OCI-LY7 (cell line): Measurements from ENCODE around the gene FAM120A. TPM values are rescaled to one million over a fixed set of nuclear protein-coding genes. Genes with fewer than 3 reads are reported as not detected.

Source experiments
- BruUV-seq: library from RNA; stranded (reverse); fragments of 400-500 nt; replicated peaks from 2 replicates; lab custom pipeline; 2021; lab: Mats Ljungman, UMichigan
- CTCF ChIA-PET: fragments of 300-600 bp; sonication (Branson Sonifier 250); formaldehyde crosslinking; loops from one replicate; lab custom pipeline; 2022; ENCODE audit warnings: antibody characterized with exemption; ENCODE audit not compliant: unreplicated experiment; lab: Charles Lee
- POLR2A ChIA-PET: fragments of 300-600 bp; sonication (Branson Sonifier 250); formaldehyde crosslinking; loops from one replicate; lab custom pipeline; 2022; ENCODE audit warnings: antibody characterized with exemption; lab: Charles Lee
- DNase-seq: peaks from one replicate; pipeline ENCODE4 v3.0.0-alpha.2; 2015; ENCODE audit warnings: low spot score
- H2AFZ ChIP-seq: fragments of 200-600 bp; sonication (generic), shearing (Covaris generic); 2 replicates; pipeline ENCODE4 v1.6.1; 2014; ENCODE audit warnings: mild to moderate bottlenecking, antibody characterized with exemption, low read length, moderate library complexity
- H3K27ac ChIP-seq: fragments of 200-600 bp; sonication (generic); 2 replicates; pipeline ENCODE4 v1.5.1; 2014; ENCODE audit warnings: mixed run types, low read depth, mild to moderate bottlenecking, moderate library complexity, low read length, inconsistent platforms; ENCODE audit not compliant: poor library complexity, severe bottlenecking
- H3K36me3 ChIP-seq: fragments of 200-600 bp; sonication (generic); 2 replicates; pipeline ENCODE4 v1.6.1; 2014; ENCODE audit warnings: mild to moderate bottlenecking, antibody characterized with exemption, low read length, moderate library complexity, mixed read lengths; ENCODE audit not compliant: insufficient read depth
- H3K4me1 ChIP-seq: fragments of 200-600 bp; sonication (generic); 2 replicates; pipeline ENCODE4 v1.5.1; 2014; ENCODE audit warnings: mild to moderate bottlenecking, low read length; ENCODE audit not compliant: insufficient read depth, poor library complexity, severe bottlenecking
- H3K4me2 ChIP-seq: fragments of 200-600 bp; sonication (generic); 2 replicates; pipeline ENCODE4 v1.6.1; 2014; ENCODE audit warnings: mild to moderate bottlenecking, low read length
- H3K4me3 ChIP-seq: fragments of 200-600 bp; sonication (generic); 2 replicates; pipeline ENCODE4 v1.5.1; 2014; ENCODE audit warnings: mild to moderate bottlenecking, low read depth, low read length; ENCODE audit not compliant: poor library complexity, severe bottlenecking
- H3K79me2 ChIP-seq: fragments of 200-600 bp; sonication (generic); 2 replicates; pipeline ENCODE4 v1.6.1; 2016; ENCODE audit warnings: low read depth, mild to moderate bottlenecking, low read length, moderate library complexity, mixed read lengths; ENCODE audit not compliant: insufficient read depth
- H3K9me2 ChIP-seq: fragments of 200-600 bp; sonication (generic); 2 replicates; pipeline ENCODE4 v1.6.1; 2016; ENCODE audit warnings: mild to moderate bottlenecking, low read length, mixed read lengths; ENCODE audit not compliant: insufficient read depth
- H3K9me3 ChIP-seq: fragments of 200-600 bp; sonication (generic); 2 replicates; pipeline ENCODE4 v1.6.1; 2014; ENCODE audit warnings: mild to moderate bottlenecking, mixed run types, low read length, mixed read lengths
- H4K20me1 ChIP-seq: fragments of 200-600 bp; sonication (generic); 2 replicates; pipeline ENCODE4 v1.6.1; 2014; ENCODE audit warnings: mild to moderate bottlenecking, antibody characterized with exemption, low read length, moderate library complexity, mixed read lengths; ENCODE audit not compliant: insufficient read depth
- CTCF ChIP-seq: fragments of 200-600 bp; sonication (generic); conservative IDR thresholded peaks from 2 replicates; pipeline ENCODE4 v1.5.1; 2014; ENCODE audit warnings: mild to moderate bottlenecking, antibody characterized with exemption, low read length, moderate library complexity, mixed read lengths
- EZH2phosphoT487 ChIP-seq: fragments of 200-600 bp; sonication (generic); IDR thresholded peaks from 2 replicates; pipeline ENCODE4 v1.6.1; 2018; ENCODE audit warnings: low read depth, borderline replicate concordance, mild to moderate bottlenecking, mixed run types, antibody characterized with exemption, low read length, moderate library complexity, mixed read lengths
- intact Hi-C: fragments of 100-400 bp; cut with micrococcal nuclease; formaldehyde crosslinking; loops from one replicate; pipeline ENCODE4 v1.10.0; 2022; ENCODE audit not compliant: unreplicated experiment
- total RNA-seq, 2 experiments: library from RNA; depleted of rRNA in 1 of 2; stranded (reverse); fragments of >200 nt in 1 of 2; shearing (Covaris generic) in 1 of 2; gene quantifications; 2 replicates each; pipeline ENCODE4 v1.2.3, GENCODE V29; 2014 to 2022

FAM120A gene
- total RNA-seq, 2 experiments from 2014 or later, result 81.9 to 104 TPM

GRCh38 chr9:93575796-93576257, 124.3 kb downstream of the FAM120A start:
- H3K79me2 ChIP-seq, result no peaks in the 10 kb centered on the region

GRCh38 chr9:93576258-93577077, 125.0 kb downstream of the FAM120A start, which contains the start of gene PHF2:
Gene PHF2 (plus strand): TSS chr9:93576584. CDS start chr9:93576774, 190 bp downstream.
- intact Hi-C loops, result no loop called here

More at GRCh38 chr9:93575796-93576257, 124.3 kb downstream of the FAM120A start:
- ChIA-PET CTCF (no interaction called here), POLR2A (no interaction called here)
- Histone ChIP-seq H3K27ac (peak overlapping the region; percentile 5), H4K20me1 (no peaks in the 10 kb centered on the region), H3K4me3 (peak overlapping the region; percentile 72), H3K4me2 (peak overlapping the region; percentile 88), H2AFZ (peak overlapping the region; percentile 57), H3K9me3 (peaks cover under 1% of the 10 kb centered on the region; the same call in 1 of the 2 replicates), H3K36me3 (no peaks in the 10 kb centered on the region; the same call in 1 of the 2 replicates), H3K9me2 (no peaks in the 10 kb centered on the region), H3K4me1 (peaks cover 18% of the 10 kb centered on the region)
- TF ChIP-seq CTCF (no peak), EZH2phosphoT487 (no peak)
- BruUV-seq, result no TSS peak
- intact Hi-C loops, result no loop called here
- peak; percentile 56 for DNase-seq

More at GRCh38 chr9:93576258-93577077, 125.0 kb downstream of the FAM120A start, which contains the start of gene PHF2:
- H3K4me1 ChIP-seq, result peaks cover 18% of the 10 kb centered on the region
- H3K79me2 ChIP-seq, result no peaks in the 10 kb centered on the region
- peak within 1 kb of the TSS; percentile 57 for H2AFZ ChIP-seq
- no peaks in the 10 kb centered on the region for H4K20me1 ChIP-seq
- no peaks in the 10 kb centered on the region for H3K36me3 ChIP-seq
- H3K4me3 ChIP-seq, result peak within 1 kb of the TSS; percentile 72
- TF ChIP-seq CTCF (no peak), EZH2phosphoT487 (no peak)
- H3K4me2 ChIP-seq, result peak within 1 kb of the TSS; percentile 88
- H3K27ac ChIP-seq, result peak within 1 kb of the TSS; percentile 5
- H3K9me3 ChIP-seq, result no peaks in the 10 kb centered on the region; the same call in 1 of the 2 replicates
- DNase-seq, result peak; percentile 54
- H3K9me2 ChIP-seq, result no peaks in the 10 kb centered on the region
- POLR2A ChIA-PET, result no interaction called here
- no TSS peak for BruUV-seq
- CTCF ChIA-PET, result no interaction called here
